Posterior cingulate gyrus (tissue), 11 donors: ENCODE measurements around the gene GRIA1.

ENCODE experiments used
- DNase-seq, 10 donors: peaks; one replicate each; pipeline versions ENCODE4 v3.0.0 to v3.0.0-alpha.2; 2020 to 2021; ENCODE audit warnings: mixed read lengths in 3 of 10
- intact Hi-C: fragments of 100-400 bp; cut with DNase I; formaldehyde crosslinking; loops from one replicate; pipeline ENCODE4 v1.15.1; 2023

The GRIA1 gene

GRCh38 chr5:153490118-153491037 lies at the start of gene GRIA1:
Gene GRIA1 (plus strand): TSS chr5:153490670.
- intact Hi-C loops: no loop called here
- DNase-seq: peak in 8 of 10 donors; percentile 23 to 91 (median 62)

- intact Hi-C loops: no loop called here
- no peak for DNase-seq
Observed at GRCh38 chr5:153445875-153446579, 44.4 kb upstream of the GRIA1 start.

- DNase-seq: peak in 6 of 10 donors; percentile 19 to 78 (median 32)
- intact Hi-C loops: no loop called here
Observed at GRCh38 chr5:153447534-153447933, 42.9 kb upstream of the GRIA1 start.

- DNase-seq: no peak
- intact Hi-C loops: no loop called here
Observed at GRCh38 chr5:153456354-153456753, 34.1 kb upstream of the GRIA1 start.

GRCh38 chr5:153456993-153457392 lies 33.5 kb upstream of the GRIA1 start:
- DNase-seq: no peak
- intact Hi-C loops: no loop called here

GRCh38 chr5:153458268-153458667 lies 32.2 kb upstream of the GRIA1 start:
- DNase-seq: no peak
- intact Hi-C loops: no loop called here

GRCh38 chr5:153459051-153459743 lies 31.3 kb upstream of the GRIA1 start:
- DNase-seq: no peak
- intact Hi-C loops: no loop called here

GRCh38 chr5:153460421-153460820 lies 30.0 kb upstream of the GRIA1 start:
- DNase-seq: no peak
- intact Hi-C loops: no loop called here

GRCh38 chr5:153461341-153461740 lies 29.1 kb upstream of the GRIA1 start:
- no peak for DNase-seq
- intact Hi-C loops: no loop called here

- DNase-seq: no peak
- intact Hi-C loops: no loop called here
Observed at GRCh38 chr5:153463806-153464205, 26.7 kb upstream of the GRIA1 start.

- DNase-seq: no peak
- intact Hi-C loops: no loop called here
Observed at GRCh38 chr5:153467546-153467945, 22.9 kb upstream of the GRIA1 start.

GRCh38 chr5:153469423-153469822 lies 21.0 kb upstream of the GRIA1 start:
- DNase-seq: no peak
- intact Hi-C loops: no loop called here

GRCh38 chr5:153470736-153471135 lies 19.7 kb upstream of the GRIA1 start:
- intact Hi-C loops: no loop called here
- no peak for DNase-seq

- intact Hi-C loops: no loop called here
- DNase-seq: no peak
Observed at GRCh38 chr5:153476767-153477166, 13.7 kb upstream of the GRIA1 start.

GRCh38 chr5:153480401-153480800 lies 10.1 kb upstream of the GRIA1 start:
- intact Hi-C loops: no loop called here
- DNase-seq: no peak

GRCh38 chr5:153483482-153483881 lies 7.0 kb upstream of the GRIA1 start:
- DNase-seq: no peak
- intact Hi-C loops: no loop called here

GRCh38 chr5:153485641-153486040 lies 4.8 kb upstream of the GRIA1 start:
- intact Hi-C loops: no loop called here
- DNase-seq: no peak

GRCh38 chr5:153486771-153487170 lies 3.7 kb upstream of the GRIA1 start:
- no peak for DNase-seq
- intact Hi-C loops: no loop called here

GRCh38 chr5:153489611-153490010 lies 859 bp upstream of the GRIA1 start:
- no peak for DNase-seq
- intact Hi-C loops: no loop called here

GRCh38 chr5:153491038-153491744 lies 721 bp downstream of the GRIA1 start:
- DNase-seq: peak in 3 of 10 donors; percentile 12 to 60 (median 57)
- intact Hi-C loops: no loop called here
